ENCODE results near the gene TRDMT1.
A peak's percentile ranks its signal among the peaks of the same experiment; 100 is the strongest.

TRDMT1 gene

DNA sequence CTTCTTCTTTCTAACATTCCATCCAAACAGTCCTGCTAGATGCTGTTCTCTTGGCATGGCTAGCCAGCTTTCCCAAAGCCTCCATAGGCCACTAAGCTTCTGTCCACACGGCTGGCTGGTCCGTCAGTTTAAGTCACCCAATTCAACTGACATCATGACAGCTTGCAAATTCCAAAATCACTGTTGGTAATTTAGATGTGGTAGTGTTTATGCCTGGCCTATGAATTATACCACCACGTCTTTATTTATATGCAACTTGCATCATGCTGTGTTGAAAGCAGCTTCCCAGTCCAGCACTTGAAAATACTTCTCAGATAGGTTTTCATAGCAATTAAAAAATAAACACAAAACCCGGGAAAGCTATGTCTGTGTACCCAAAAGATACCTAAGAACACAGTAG is 24.3 kb upstream of the TRDMT1 start:
- DNase-seq (ENCODE audit: low spot score) = no peak
- TF ChIP-seq, protein P1, sequence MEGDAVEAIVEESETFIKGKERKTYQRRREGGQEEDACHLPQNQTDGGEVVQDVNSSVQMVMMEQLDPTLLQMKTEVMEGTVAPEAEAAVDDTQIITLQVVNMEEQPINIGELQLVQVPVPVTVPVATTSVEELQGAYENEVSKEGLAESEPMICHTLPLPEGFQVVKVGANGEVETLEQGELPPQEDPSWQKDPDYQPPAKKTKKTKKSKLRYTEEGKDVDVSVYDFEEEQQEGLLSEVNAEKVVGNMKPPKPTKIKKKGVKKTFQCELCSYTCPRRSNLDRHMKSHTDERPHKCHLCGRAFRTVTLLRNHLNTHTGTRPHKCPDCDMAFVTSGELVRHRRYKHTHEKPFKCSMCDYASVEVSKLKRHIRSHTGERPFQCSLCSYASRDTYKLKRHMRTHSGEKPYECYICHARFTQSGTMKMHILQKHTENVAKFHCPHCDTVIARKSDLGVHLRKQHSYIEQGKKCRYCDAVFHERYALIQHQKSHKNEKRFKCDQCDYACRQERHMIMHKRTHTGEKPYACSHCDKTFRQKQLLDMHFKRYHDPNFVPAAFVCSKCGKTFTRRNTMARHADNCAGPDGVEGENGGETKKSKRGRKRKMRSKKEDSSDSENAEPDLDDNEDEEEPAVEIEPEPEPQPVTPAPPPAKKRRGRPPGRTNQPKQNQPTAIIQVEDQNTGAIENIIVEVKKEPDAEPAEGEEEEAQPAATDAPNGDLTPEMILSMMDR (IDR thresholded peaks at IDR 0.05; ENCODE audit: extremely low read depth, missing control alignments) = no peak

DNA sequence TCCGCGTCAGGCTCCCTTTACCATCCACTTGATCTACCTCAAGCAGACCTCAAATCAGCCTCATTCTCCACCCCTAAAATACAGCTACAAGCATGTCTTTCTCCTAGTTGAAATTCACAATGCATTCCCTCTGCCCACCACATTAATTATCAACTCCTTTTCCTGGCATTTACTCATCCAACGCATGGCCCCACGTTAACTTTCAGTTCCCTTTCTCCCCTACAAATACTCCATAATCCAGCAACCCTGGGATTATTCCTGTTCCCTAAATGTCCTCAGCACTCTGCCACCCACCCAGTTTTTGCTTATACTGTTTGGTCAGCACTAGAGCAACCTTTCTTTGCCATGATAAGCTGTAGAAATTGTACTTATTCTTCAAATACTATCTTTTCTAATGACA is 20.9 kb upstream of the TRDMT1 start:
- TF ChIP-seq, protein P1 (IDR thresholded peaks at IDR 0.05; ENCODE audit: extremely low read depth, missing control alignments) = no peak
- DNase-seq (ENCODE audit: low spot score) = no peak

DNA sequence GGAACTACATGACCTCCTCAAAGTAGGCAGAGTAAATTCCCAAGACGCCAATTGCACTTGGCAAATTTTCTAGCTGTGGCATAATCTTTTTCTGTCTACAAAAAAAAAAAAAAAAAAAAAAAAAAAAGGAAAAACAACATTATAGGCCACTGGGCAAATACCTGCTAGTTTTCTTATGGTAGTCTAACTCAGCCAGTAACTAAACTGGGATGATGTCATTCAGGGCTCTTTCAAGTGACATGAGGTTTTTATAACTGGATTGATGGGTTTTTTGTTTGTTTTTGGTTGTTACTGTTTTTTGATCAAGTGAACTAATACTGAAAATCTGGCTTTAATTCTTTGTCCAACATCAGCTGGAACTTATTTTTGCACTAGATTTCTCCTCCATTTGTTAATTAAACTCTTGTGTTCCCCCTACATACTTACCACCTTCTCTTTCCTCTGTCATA is 19.2 kb upstream of the TRDMT1 start:
- TF ChIP-seq, protein P1 (IDR thresholded peaks at IDR 0.05; ENCODE audit: extremely low read depth, missing control alignments) = no peak
- DNase-seq (ENCODE audit: low spot score) = no peak

DNA sequence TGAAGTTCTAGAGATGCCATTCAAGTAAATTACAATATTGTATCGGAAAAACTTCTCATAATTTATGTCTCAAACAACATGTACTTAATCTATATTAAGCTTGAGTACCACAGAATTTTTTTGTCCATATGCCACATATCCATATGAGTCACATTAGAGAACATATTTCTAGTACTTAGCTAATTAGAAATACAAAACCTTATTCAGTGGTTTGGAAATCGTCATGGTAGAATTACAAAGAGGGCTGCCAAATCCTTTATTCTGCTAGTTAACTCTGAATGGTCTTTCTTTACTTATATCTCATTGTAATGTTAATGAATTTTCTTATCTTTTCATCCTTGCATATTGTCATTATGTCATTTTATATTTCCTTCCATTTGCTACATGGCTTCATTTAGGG is 17.6 kb upstream of the TRDMT1 start:
- TF ChIP-seq, protein P1 (IDR thresholded peaks at IDR 0.05; ENCODE audit: extremely low read depth, missing control alignments) = no peak
- DNase-seq (ENCODE audit: low spot score) = no peak

DNA sequence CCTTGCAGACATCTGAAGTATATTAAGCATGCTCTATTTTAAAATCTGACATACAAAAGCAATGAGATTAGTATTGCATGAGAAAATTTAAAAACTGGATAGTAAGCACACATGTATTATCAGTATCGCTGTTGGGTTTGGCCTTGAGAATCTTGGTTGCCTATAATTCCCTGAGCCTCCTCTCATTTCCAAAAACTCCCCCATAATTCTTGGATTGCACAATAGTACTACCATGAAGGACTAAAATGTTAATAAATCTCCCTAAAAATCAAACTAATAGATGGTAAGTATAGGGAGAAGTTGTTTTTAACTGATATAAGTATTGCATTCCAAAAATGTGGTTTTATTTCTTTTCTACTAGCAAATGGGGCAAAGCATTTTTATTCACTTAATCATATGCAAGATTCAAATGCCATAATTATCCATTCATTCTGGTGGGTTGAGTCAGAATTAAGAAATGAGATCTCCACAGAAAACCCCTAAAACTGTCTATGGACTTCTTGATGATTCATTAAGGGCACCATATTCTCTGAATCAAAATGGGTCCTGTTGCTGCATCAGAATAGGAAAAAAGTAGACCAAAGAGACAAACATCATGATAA is 16.3 kb upstream of the TRDMT1 start:
- no peak for DNase-seq (ENCODE audit: low spot score)
- TF ChIP-seq, protein P1 (IDR thresholded peaks at IDR 0.05; ENCODE audit: extremely low read depth, missing control alignments) = no peak

DNA sequence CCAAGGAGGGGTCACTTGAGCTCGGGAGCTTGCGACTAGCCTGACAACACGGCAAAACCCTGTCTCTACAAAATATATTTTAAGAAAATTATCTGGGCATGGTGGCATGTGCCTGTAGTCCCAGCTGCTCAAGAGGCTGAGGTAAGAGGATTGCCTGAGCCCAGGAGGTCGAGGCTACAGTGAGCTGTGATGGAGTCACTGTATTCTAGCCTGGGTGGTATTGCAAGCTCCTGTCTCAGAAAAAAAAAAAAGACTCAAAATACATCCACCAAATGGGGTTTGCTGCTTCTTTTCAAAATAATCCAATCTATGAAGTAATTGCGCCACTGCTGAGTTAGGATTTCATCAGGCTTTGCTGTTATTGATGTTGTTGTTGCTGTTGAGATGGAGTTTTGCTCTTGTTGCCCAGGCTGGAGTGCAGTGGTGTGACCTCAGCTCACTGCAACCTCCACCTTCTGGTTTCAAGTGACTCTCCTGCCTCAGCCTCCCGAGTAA is 15.5 kb upstream of the TRDMT1 start:
- DNase-seq (ENCODE audit: low spot score) = no peak
- TF ChIP-seq, protein P1 (IDR thresholded peaks at IDR 0.05; ENCODE audit: extremely low read depth, missing control alignments) = no peak

DNA sequence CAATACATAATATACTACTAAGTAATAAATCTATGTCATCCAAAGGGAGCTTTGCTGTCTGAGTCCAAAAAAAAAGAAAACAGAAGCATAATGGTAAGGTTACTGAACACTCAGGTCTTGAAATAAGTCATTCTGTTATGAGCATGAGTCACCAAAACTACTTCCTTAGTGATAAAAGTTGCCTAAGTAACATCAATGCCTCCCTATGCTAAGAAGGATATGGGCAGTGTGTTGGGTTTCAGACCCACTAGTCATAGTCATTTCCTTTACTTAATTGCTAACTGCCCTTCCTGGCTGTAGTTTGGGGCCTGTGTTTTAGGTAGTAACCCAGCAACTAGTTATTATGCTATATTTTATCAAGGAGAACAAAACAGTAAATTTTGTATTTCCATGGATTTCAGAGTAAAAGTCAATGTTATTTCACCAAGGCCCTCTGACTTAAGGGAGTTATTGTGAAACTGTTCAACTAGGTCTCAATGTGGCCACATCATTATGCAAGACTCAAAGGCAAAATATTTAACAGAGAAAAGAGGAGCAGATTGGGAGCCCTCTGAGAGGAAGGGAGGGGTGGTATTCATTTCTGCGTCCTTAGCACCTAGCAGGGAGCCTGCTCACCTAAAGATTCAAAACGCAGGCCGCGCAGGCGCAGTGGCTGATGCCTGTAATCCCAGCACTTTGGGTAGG is 14.9 kb upstream of the TRDMT1 start:
- TF ChIP-seq, protein P1 (IDR thresholded peaks at IDR 0.05; ENCODE audit: extremely low read depth, missing control alignments) = no peak
- peak; percentile 72 for DNase-seq (ENCODE audit: low spot score)
